ENCODE data around the gene LRIG2. TPM values are rescaled to one million over a fixed set of nuclear protein-coding genes. Genes with fewer than 3 reads are reported as not detected.

Gene LRIG2
- total RNA-seq, 1 experiment from 2014 or later, result 10.7 TPM

- Mint-ChIP-seq H3K27ac (ENCODE audit: unreplicated experiment) (no peak overlapping the region), H3K9me3 (ENCODE audit: unreplicated experiment) (no peaks in the 10 kb centered on the region), H3K4me1 (ENCODE audit: low read depth, unreplicated experiment) (no peaks in the 10 kb centered on the region), H3K27me3 (ENCODE audit: insufficient read depth, unreplicated experiment) (no peaks in the 10 kb centered on the region), H3K36me3 (ENCODE audit: insufficient read depth, unreplicated experiment) (peaks cover 6% of the 10 kb centered on the region), H3K4me3 (ENCODE audit: unreplicated experiment) (no peak overlapping the region)
- DNase-seq, result no peak
- Histone ChIP-seq H3K9me3 (no peaks in the 10 kb centered on the region), H3K27me3 (replicated peaks; ENCODE audit: control insufficient read depth, insufficient read depth, low read length) (no peaks in the 10 kb centered on the region), H3K4me1 (0 out of 2 replicates have a peak, but pooled peaks cover 3% of the 10 kb centered on the region), H3K36me3 (ENCODE audit: control insufficient read depth, insufficient read depth, low read length) (no peaks in the 10 kb centered on the region), H3K4me3 (ENCODE audit: low read depth, low read length) (no peak overlapping the region)
- TF ChIP-seq, protein P1, sequence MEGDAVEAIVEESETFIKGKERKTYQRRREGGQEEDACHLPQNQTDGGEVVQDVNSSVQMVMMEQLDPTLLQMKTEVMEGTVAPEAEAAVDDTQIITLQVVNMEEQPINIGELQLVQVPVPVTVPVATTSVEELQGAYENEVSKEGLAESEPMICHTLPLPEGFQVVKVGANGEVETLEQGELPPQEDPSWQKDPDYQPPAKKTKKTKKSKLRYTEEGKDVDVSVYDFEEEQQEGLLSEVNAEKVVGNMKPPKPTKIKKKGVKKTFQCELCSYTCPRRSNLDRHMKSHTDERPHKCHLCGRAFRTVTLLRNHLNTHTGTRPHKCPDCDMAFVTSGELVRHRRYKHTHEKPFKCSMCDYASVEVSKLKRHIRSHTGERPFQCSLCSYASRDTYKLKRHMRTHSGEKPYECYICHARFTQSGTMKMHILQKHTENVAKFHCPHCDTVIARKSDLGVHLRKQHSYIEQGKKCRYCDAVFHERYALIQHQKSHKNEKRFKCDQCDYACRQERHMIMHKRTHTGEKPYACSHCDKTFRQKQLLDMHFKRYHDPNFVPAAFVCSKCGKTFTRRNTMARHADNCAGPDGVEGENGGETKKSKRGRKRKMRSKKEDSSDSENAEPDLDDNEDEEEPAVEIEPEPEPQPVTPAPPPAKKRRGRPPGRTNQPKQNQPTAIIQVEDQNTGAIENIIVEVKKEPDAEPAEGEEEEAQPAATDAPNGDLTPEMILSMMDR (IDR thresholded peaks at IDR 0.05; ENCODE audit: insufficient read depth in 1 of 2, low read depth in 1 of 2, low read length in 1 of 2, severe bottlenecking in 1 of 2, unreplicated experiment in 1 of 2), result no peak
- no TSS peak for BruUV-seq (replicated peaks)
- ChIA-PET POLR2A (no interaction called here), CTCF (no interaction called here)
- intact Hi-C loops (cut with micrococcal nuclease; ENCODE audit: unreplicated experiment), result no loop called here
Observed at GRCh38 chr1:113135460-113135859, 62.5 kb downstream of the LRIG2 start.

DNA sequence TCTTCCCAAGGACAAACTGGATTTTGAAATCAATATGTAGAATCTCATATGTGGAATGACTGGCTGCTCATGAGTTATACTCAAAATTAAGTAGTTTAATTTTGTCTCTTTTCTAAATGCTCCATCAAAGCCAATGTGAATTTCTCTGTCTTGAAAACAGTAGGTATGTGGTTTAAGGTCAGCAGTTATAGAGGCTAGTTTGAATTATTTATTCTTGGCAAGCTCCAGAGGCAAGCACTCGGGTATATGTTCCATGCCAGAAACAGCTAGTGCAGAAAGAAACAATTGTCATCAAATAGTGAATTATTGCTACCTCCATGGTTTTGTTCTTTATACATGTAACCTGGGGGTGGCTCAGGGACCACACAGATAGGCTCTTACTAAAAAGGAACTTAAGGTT, 63.5 kb downstream of the LRIG2 start:
- TF ChIP-seq, protein P1 (IDR thresholded peaks at IDR 0.05; ENCODE audit: insufficient read depth in 1 of 2, low read depth in 1 of 2, low read length in 1 of 2, severe bottlenecking in 1 of 2, unreplicated experiment in 1 of 2), result no peak
- ChIA-PET POLR2A (no interaction called here), CTCF (no interaction called here)
- no peak for DNase-seq
- Histone ChIP-seq H3K4me3 (ENCODE audit: low read depth, low read length) (no peak overlapping the region), H3K9me3 (no peaks in the 10 kb centered on the region), H3K27me3 (replicated peaks; ENCODE audit: control insufficient read depth, insufficient read depth, low read length) (no peaks in the 10 kb centered on the region), H3K4me1 (peaks cover 12% of the 10 kb centered on the region), H3K36me3 (ENCODE audit: control insufficient read depth, insufficient read depth, low read length) (no peaks in the 10 kb centered on the region)
- BruUV-seq (replicated peaks), result no TSS peak
- Mint-ChIP-seq H3K27me3 (ENCODE audit: insufficient read depth, unreplicated experiment) (no peaks in the 10 kb centered on the region), H3K4me3 (ENCODE audit: unreplicated experiment) (no peak overlapping the region), H3K9me3 (ENCODE audit: unreplicated experiment) (no peaks in the 10 kb centered on the region), H3K36me3 (ENCODE audit: insufficient read depth, unreplicated experiment) (peaks cover 3% of the 10 kb centered on the region), H3K4me1 (ENCODE audit: low read depth, unreplicated experiment) (no peaks in the 10 kb centered on the region), H3K27ac (ENCODE audit: unreplicated experiment) (no peak overlapping the region)
- intact Hi-C loops (cut with micrococcal nuclease; ENCODE audit: unreplicated experiment), result no loop called here

- H3K36me3 ChIP-seq (ENCODE audit: control insufficient read depth, insufficient read depth, low read length), result no peaks in the 10 kb centered on the region
- Mint-ChIP-seq H3K9me3 (ENCODE audit: unreplicated experiment) (no peaks in the 10 kb centered on the region), H3K36me3 (ENCODE audit: insufficient read depth, unreplicated experiment) (no peaks in the 10 kb centered on the region), H3K27ac (ENCODE audit: unreplicated experiment) (no peak overlapping the region), H3K4me1 (ENCODE audit: low read depth, unreplicated experiment) (peaks cover 5% of the 10 kb centered on the region), H3K27me3 (ENCODE audit: insufficient read depth, unreplicated experiment) (no peaks in the 10 kb centered on the region), H3K4me3 (ENCODE audit: unreplicated experiment) (no peak overlapping the region)
- TF ChIP-seq, protein P1 (IDR thresholded peaks at IDR 0.05; ENCODE audit: insufficient read depth in 1 of 2, low read depth in 1 of 2, low read length in 1 of 2, severe bottlenecking in 1 of 2, unreplicated experiment in 1 of 2), result no peak
- no peak for DNase-seq
- no peaks in the 10 kb centered on the region for H3K27me3 ChIP-seq (replicated peaks; ENCODE audit: control insufficient read depth, insufficient read depth, low read length)
- intact Hi-C loops (cut with micrococcal nuclease; ENCODE audit: unreplicated experiment), result no loop called here
- BruUV-seq (replicated peaks), result no TSS peak
- no peaks in the 10 kb centered on the region for H3K9me3 ChIP-seq
- H3K4me1 ChIP-seq, result peaks cover 17% of the 10 kb centered on the region
- no peak overlapping the region for H3K4me3 ChIP-seq (ENCODE audit: low read depth, low read length)
- POLR2A ChIA-PET, result no interaction called here
- CTCF ChIA-PET, result no interaction called here
Observed at GRCh38 chr1:113137563-113137962, 64.6 kb downstream of the LRIG2 start.
